PC-9 (cell line): ENCODE measurements around the gene AAR2. TPM values are rescaled to one million over a fixed set of nuclear protein-coding genes. Genes with fewer than 3 reads are reported as not detected.

Experiments used
- BruUV-seq: library from RNA; stranded (reverse); fragments of 400-500 nt; replicated peaks from 2 replicates; lab custom pipeline; 2021; lab: Mats Ljungman, UMichigan
- CTCF ChIA-PET: fragments of 300-600 bp; sonication (Branson Sonifier 250); formaldehyde crosslinking; loops from one replicate; lab custom pipeline; 2022; ENCODE audit warnings: antibody characterized with exemption; lab: Charles Lee
- POLR2A ChIA-PET: fragments of 300-600 bp; sonication (Branson Sonifier 250); formaldehyde crosslinking; loops from one replicate; lab custom pipeline; 2022; ENCODE audit warnings: antibody characterized with exemption; ENCODE audit not compliant: unreplicated experiment; lab: Charles Lee
- DNase-seq, 2 experiments: peaks; one replicate each; pipeline versions ENCODE4 v3.0.0 to v3.0.0-alpha.2; 2015 to 2022; ENCODE audit warnings: mixed read lengths in 1 of 2
- H2AFZ ChIP-seq: fragments of 200-600 bp; sonication (generic); 2 replicates; pipeline ENCODE4 v1.8.1; 2017; ENCODE audit warnings: antibody characterized with exemption
- H3F3A ChIP-seq: fragments of 200-600 bp; sonication (generic); 2 replicates; pipeline ENCODE4 v1.8.1; 2017; ENCODE audit warnings: antibody characterized with exemption, mild to moderate bottlenecking, low read depth; ENCODE audit not compliant: insufficient read depth
- H3K27ac ChIP-seq: fragments of 200-600 bp; sonication (generic); 2 replicates; pipeline ENCODE4 v1.6.1; 2016; ENCODE audit warnings: mixed run types
- H3K27me3 ChIP-seq: fragments of 200-600 bp; sonication (generic); 2 replicates; pipeline ENCODE4 v1.6.1; 2016; ENCODE audit warnings: low read depth, mixed run types; ENCODE audit not compliant: insufficient read depth
- H3K36me3 ChIP-seq: fragments of 200-600 bp; sonication (generic); 2 replicates; pipeline ENCODE4 v1.6.1; 2016; ENCODE audit warnings: low read depth, mixed run types
- H3K4me1 ChIP-seq: fragments of 200-600 bp; sonication (generic); replicated peaks from 2 replicates; pipeline ENCODE4 v1.6.1; 2016; ENCODE audit warnings: mixed run types; ENCODE audit not compliant: insufficient read depth
- H3K4me2 ChIP-seq: fragments of 200-600 bp; sonication (generic); 2 replicates; pipeline ENCODE4 v1.6.1; 2017; ENCODE audit warnings: mixed run types
- H3K4me3 ChIP-seq: fragments of 200-600 bp; sonication (generic); 2 replicates; pipeline ENCODE4 v1.6.1; 2016; ENCODE audit warnings: mixed run types
- H3K79me2 ChIP-seq: fragments of 200-600 bp; sonication (generic); 2 replicates; pipeline ENCODE4 v1.6.1; 2017; ENCODE audit warnings: low read depth, mixed run types
- H3K9me2 ChIP-seq: fragments of 200-600 bp; sonication (generic); 2 replicates; pipeline ENCODE4 v1.8.1; 2017; ENCODE audit warnings: mild to moderate bottlenecking; ENCODE audit not compliant: insufficient read depth
- H3K9me3 ChIP-seq: fragments of 200-600 bp; sonication (generic); 2 replicates; pipeline ENCODE4 v1.8.1; 2016; ENCODE audit warnings: low read depth; ENCODE audit not compliant: insufficient read depth
- H4K20me1 ChIP-seq: fragments of 200-600 bp; sonication (generic); 2 replicates; pipeline ENCODE4 v1.8.1; 2017; ENCODE audit not compliant: insufficient read depth
- CTCF ChIP-seq: fragments of 200-600 bp; sonication (generic); conservative IDR thresholded peaks from 2 replicates; pipeline ENCODE4 v1.6.1; 2017; ENCODE audit warnings: mixed run types, antibody characterized with exemption, mild to moderate bottlenecking, moderate library complexity
- EZH2 ChIP-seq: fragments of 200-600 bp; sonication (generic); IDR thresholded peaks from 2 replicates; pipeline ENCODE4 v1.8.0; 2017; ENCODE audit warnings: antibody characterized with exemption, low read depth
- intact Hi-C: fragments of 100-400 bp; cut with micrococcal nuclease; formaldehyde crosslinking; loops from one replicate; pipeline ENCODE4 v1.10.0; 2022; ENCODE audit not compliant: unreplicated experiment
- total RNA-seq: library from RNA; stranded (reverse); gene quantifications from 2 replicates; pipeline ENCODE4 v1.2.3, GENCODE V29; 2021

AAR2 gene
- total RNA-seq, 1 experiment from 2014 or later, result 25.7 TPM

GRCh38 chr20:36259177-36260061 is 23.1 kb downstream of the AAR2 start:
- BruUV-seq, result no TSS peak
- H3K9me3 ChIP-seq, result no peaks in the 10 kb centered on the region
- intact Hi-C loops, result no loop called here

GRCh38 chr20:36260316-36260715 is 24.0 kb downstream of the AAR2 start:
- ChIA-PET POLR2A (no interaction called here), CTCF (no interaction called here)
- BruUV-seq, result no TSS peak

More at GRCh38 chr20:36259177-36260061, 23.1 kb downstream of the AAR2 start:
- Histone ChIP-seq H4K20me1 (no peaks in the 10 kb centered on the region), H3K79me2 (no peaks in the 10 kb centered on the region), H3F3A (no peaks in the 10 kb centered on the region), H2AFZ (no peak overlapping the region), H3K4me3 (no peak overlapping the region), H3K4me1 (no peaks in the 10 kb centered on the region), H3K36me3 (0 out of 2 replicates have a peak, but pooled peaks cover 4% of the 10 kb centered on the region), H3K9me2 (no peaks in the 10 kb centered on the region), H3K4me2 (no peak overlapping the region), H3K27me3 (no peaks in the 10 kb centered on the region), H3K27ac (no peak overlapping the region)
- POLR2A ChIA-PET, result interaction anchor here (0.6 kb wide), 1 partner anchor 485 kb away, joined by 3 read pairs; no protein-coding TSS in a partner anchor
- CTCF ChIA-PET, result no interaction called here
- TF ChIP-seq EZH2 (no peak), CTCF (no peak)
- DNase-seq, result no peak

More at GRCh38 chr20:36260316-36260715, 24.0 kb downstream of the AAR2 start:
- no peaks in the 10 kb centered on the region for H3K27me3 ChIP-seq
- H3K79me2 ChIP-seq, result no peaks in the 10 kb centered on the region
- H3F3A ChIP-seq, result no peaks in the 10 kb centered on the region
- intact Hi-C loops, result no loop called here
- H4K20me1 ChIP-seq, result no peaks in the 10 kb centered on the region
- H3K4me1 ChIP-seq, result no peaks in the 10 kb centered on the region
- H3K9me2 ChIP-seq, result no peaks in the 10 kb centered on the region
- H3K36me3 ChIP-seq, result 0 out of 2 replicates have a peak, but pooled peaks cover 4% of the 10 kb centered on the region
- DNase-seq, result no peak
- no peak overlapping the region for H3K27ac ChIP-seq
- no peak overlapping the region for H2AFZ ChIP-seq
- H3K4me2 ChIP-seq, result no peak overlapping the region
- H3K9me3 ChIP-seq, result no peaks in the 10 kb centered on the region
- no peak overlapping the region for H3K4me3 ChIP-seq
- TF ChIP-seq CTCF (no peak), EZH2 (no peak)
